ENCODE data around the gene PLEKHG5.

- TF ChIP-seq, protein P1, sequence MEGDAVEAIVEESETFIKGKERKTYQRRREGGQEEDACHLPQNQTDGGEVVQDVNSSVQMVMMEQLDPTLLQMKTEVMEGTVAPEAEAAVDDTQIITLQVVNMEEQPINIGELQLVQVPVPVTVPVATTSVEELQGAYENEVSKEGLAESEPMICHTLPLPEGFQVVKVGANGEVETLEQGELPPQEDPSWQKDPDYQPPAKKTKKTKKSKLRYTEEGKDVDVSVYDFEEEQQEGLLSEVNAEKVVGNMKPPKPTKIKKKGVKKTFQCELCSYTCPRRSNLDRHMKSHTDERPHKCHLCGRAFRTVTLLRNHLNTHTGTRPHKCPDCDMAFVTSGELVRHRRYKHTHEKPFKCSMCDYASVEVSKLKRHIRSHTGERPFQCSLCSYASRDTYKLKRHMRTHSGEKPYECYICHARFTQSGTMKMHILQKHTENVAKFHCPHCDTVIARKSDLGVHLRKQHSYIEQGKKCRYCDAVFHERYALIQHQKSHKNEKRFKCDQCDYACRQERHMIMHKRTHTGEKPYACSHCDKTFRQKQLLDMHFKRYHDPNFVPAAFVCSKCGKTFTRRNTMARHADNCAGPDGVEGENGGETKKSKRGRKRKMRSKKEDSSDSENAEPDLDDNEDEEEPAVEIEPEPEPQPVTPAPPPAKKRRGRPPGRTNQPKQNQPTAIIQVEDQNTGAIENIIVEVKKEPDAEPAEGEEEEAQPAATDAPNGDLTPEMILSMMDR (IDR thresholded peaks at IDR 0.05; ENCODE audit: insufficient read depth, low read length, poor library complexity, severe bottlenecking): no peak
- no peak for TF ChIP-seq EZH2phosphoT487 (conservative IDR thresholded peaks at IDR 0.05; ENCODE audit: low read length)
These were observed 4.9 kb upstream of the PLEKHG5 start for GRCh38 chr1:6496365-6496721.
